Choroid plexus epithelial cell (primary cell): ENCODE measurements around the gene BRD1.
A peak's percentile ranks its signal among the peaks of the same experiment; 100 is the strongest.
"Not testable (repeated sequence)": the region's sequence is repeated elsewhere in the genome, so short reads cannot be mapped to it uniquely, and the experiment has no call there.

Source experiments
- DNase-seq: peaks from one replicate; pipeline ENCODE4 v3.0.0-alpha.2; 2010; ENCODE audit warnings: low read depth
- H3K4me3 ChIP-seq: 2 replicates; pipeline ENCODE4 v1.5.1; 2011; ENCODE audit warnings: low read depth, mild to moderate bottlenecking, control low read depth, low read length, moderate library complexity
- CTCF ChIP-seq: conservative IDR thresholded peaks from 2 replicates; pipeline ENCODE4 v1.5.1; 2011; ENCODE audit warnings: low read depth, mild to moderate bottlenecking, control low read depth, inconsistent platforms, low read length, moderate library complexity

Gene BRD1

GRCh38 chr22:49852898-49853894, 25.5 kb upstream of the BRD1 start, which contains the start of gene ZBED4:
TSS of gene ZBED4 (plus strand) at chr22:49853844. CDS start at chr22:49883663, 29,819 bp downstream.
- no peak for TF ChIP-seq CTCF
- H3K4me3 ChIP-seq = peak within 1 kb of the TSS; percentile 84
- DNase-seq = peak; percentile 96

GRCh38 chr22:49852568-49852897, 24.9 kb upstream of the BRD1 start:
- DNase-seq = not testable (repeated sequence)
- peak overlapping the region; percentile 84 for H3K4me3 ChIP-seq

GRCh38 chr22:49850959-49851802, 23.5 kb upstream of the BRD1 start:
- H3K4me3 ChIP-seq = no peak overlapping the region
- DNase-seq = no peak
- no peak for TF ChIP-seq CTCF

- no peak for TF ChIP-seq CTCF
- H3K4me3 ChIP-seq = no peak overlapping the region
- no peak for DNase-seq
These were observed 22.6 kb upstream of the BRD1 start for GRCh38 chr22:49850021-49850911.

GRCh38 chr22:49849161-49850020, 21.7 kb upstream of the BRD1 start:
- DNase-seq = no peak
- H3K4me3 ChIP-seq = peak overlapping the region; percentile 14
- TF ChIP-seq CTCF = no peak

- H3K4me3 ChIP-seq = peak overlapping the region; percentile 29
- TF ChIP-seq CTCF = no peak
These were observed 21.1 kb upstream of the BRD1 start for GRCh38 chr22:49848690-49849160.

More at GRCh38 chr22:49848690-49849160, 21.1 kb upstream of the BRD1 start:
- DNase-seq = no peak
